ENCODE results near the gene RPS6KA2.

Gene RPS6KA2

DNA sequence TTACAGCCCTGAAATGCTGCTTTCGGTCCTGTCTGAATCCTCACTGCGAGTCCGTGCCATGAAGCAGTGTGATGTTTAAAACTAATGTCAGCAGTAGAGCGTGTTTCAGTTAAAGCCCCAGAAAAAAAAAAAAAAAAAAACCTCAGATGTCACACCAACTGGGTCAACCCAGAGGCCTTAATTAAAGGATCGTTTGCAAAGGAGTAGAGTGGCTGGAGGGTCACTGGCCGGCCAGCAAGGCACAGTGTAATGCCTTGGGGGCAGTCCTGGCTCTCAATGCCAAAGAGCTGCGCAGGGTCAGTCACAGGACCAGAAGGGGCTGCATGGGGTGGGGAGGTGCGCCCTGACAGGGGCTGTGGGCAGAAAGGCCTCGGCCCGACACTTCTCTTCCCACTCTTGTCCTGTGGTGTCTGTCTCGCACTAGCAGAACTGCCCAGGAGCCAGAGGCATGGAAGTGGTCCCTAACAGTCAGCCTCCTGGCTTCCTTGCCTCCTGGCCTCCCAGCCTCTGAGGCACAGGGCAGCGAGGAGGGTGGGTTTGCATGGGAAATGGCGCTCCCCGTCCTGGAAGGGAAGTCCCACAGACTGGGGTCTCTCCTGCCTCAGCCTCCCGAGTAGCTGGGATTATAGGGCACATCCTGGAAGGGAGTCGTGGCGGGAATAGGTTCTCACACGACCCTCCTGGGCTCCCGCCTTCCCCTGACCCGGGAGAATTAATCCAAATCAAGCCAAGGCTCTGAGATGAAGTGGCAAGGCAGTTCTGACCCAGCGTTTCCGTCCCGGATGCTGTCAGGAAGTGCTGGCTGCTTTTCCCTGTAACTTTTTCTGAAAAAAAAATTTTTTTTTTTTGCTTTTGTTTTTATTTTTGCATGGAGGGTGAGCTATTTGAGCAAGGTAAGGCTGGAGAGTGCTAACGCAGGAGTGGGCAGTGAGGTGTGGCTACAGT is 190.6 kb downstream of the RPS6KA2 start:
- no peak for DNase-seq (ENCODE audit: low read depth, low spot score)

DNA sequence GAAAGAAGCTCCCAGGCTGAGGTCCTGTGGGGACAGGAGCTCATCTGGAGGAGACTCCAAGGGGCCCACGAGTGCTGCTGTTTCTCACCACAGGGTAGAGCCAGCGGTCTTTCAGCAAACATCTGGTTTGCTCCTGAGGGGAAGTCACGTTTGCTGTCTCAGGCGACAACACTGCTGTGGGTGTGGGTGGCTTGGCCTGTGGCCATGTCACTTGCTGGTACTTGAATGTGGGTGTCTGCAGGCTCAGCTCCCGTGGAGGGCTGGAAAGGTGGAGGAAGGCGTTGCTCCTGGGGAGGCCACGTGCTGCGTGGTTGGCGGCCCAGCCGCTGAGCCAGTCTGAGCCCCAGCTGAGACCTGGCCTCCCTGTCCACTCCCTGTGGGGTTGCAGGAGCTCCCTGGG is 191.5 kb downstream of the RPS6KA2 start:
- no peak overlapping the region for H3K4me3 ChIP-seq (ENCODE audit: low read length)
- peak; percentile 50 for DNase-seq (ENCODE audit: low read depth, low spot score)

More for the DNA sequence above, 190.6 kb downstream of the RPS6KA2 start:
- H3K4me3 ChIP-seq (ENCODE audit: low read length), result no peak overlapping the region

DNA sequence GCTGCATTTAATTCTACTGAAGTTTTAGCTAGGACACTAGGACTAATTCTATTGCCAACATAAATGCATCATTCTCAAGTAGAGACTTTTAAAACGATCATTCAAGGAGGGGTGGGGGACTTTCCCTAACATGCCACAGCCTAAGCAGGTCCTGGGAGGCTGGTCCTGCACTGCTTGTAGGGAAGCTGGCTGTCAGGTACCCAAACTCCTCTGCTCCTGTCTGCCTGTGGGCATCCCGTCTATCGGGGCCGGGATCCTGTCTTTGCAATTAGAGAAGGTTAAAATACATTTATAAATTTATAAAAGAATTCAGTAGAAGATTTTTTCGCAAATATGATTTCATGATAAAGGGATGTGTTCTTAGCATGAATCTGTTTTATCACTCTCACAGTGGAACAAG is 192.7 kb downstream of the RPS6KA2 start:
- DNase-seq (ENCODE audit: low read depth, low spot score), result no peak
- H3K4me3 ChIP-seq (ENCODE audit: low read length), result no peak overlapping the region

DNA sequence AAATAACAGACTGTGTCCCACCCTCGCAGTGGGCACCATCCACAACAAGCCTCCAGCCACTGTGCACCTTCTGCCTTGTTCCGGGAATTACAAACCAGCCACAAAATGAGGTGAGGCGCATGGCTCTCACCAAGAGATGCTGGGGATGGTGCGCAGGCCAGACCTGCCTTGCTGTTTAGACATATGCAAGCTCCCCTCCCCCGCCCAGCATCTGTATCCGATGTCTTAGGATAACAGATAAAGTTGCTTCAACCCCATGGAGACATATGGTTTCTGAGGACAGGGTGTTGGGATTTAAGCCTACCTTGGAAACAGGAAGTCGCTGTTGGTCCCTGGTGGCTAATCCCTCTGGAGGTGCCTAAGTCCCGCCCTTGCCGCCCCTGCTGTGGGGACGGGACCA is 194.0 kb downstream of the RPS6KA2 start:
- H3K4me3 ChIP-seq (ENCODE audit: low read length), result no peak overlapping the region
- DNase-seq (ENCODE audit: low read depth, low spot score), result no peak

DNA sequence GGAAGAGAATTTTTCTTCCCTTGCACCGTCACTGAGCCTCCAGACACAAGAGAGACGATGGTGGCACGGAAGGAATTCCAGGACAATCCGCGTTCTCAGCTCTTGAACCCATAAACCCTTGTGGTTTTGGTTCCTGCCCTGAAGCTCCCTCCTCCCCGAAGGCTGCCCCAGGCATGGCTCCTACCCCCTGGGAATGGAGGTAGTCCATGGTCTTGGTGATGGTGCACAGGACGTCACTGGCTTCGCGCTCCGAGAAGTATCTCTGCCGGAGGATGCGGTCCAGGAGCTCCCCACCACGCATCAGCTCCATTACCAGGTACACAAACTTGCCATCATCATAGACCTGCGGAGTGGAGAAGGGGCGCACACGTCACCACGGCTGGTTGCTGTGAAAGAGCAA is 196.8 kb downstream of the RPS6KA2 start:
- no peak for DNase-seq (ENCODE audit: low read depth, low spot score)
- no peak overlapping the region for H3K4me3 ChIP-seq (ENCODE audit: low read length)

DNA sequence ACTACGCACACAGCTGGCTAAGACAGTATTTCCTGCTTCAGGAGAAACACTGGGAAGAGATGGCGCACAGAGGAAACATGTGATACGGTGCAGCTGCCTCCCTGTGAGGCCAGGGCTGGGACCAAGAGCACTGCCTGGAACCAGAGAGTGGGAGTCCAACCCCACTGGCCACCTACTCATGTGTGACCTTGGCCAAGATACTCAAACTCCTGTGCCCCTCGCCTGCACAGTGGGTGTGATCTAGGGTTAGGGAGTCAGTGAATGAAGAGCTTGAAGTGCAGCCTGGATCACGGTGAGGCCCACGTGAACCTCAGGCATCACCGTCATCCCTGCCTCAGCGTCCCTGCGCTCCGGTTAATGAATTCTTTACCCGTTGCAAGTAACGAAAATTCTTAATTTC is 202.6 kb downstream of the RPS6KA2 start:
- DNase-seq (ENCODE audit: low read depth, low spot score), result no peak
- no peak overlapping the region for H3K4me3 ChIP-seq (ENCODE audit: low read length)

DNA sequence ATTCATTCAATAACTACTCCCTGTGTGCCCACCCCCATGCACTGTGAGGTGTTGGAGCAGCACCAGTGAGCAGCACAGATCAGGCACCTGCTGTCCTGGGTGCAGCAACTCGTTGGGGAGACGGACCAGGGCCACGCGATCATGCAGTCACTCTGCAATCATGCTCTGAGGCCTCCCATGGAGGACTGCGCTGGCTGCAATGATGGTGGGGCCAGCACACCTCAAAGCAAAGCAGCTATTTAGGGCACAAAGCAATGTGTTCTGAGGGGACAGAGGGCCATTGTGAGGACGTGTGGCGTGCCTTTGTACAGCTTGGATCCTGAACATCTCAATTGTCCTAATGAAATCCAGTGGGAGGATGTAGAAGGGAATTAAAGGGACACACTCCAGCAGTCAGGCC is 203.3 kb downstream of the RPS6KA2 start:
- DNase-seq (ENCODE audit: low read depth, low spot score), result no peak
- H3K4me3 ChIP-seq (ENCODE audit: low read length), result no peak overlapping the region

DNA sequence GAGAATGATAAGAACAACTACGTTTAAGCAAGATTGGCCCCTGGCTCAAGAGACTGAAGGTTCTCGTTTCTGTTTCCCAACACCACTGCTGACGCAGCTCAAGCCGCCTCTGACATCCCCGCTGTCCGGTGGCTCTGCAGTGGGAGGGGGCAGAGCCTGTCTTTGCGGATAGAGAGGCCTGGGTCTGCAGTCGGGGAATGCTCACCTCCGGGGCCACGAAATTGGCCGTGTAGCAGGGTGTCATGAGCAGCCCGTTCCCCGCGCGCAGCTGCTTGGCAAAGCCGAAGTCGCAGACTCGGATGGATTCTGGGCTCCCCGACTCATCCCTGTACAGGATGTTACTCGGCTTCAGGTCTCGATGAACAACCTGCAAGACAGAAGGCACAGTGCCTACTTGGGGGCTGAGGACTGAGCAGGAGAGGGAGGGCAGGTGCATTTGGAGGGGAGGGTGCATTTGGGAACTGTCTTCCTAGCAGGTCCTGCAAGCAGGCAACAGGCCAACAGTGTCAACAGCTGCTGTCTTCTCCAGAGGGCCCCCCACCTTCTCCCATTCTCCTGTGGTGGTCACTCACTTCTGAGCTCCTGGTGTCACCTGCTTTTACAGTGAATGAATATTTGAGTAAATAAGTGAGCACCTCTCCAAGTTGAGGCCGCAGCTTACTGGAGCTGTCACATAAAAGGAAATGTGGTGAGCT is 203.9 kb downstream of the RPS6KA2 start:
- H3K4me3 ChIP-seq (ENCODE audit: low read length), result no peak overlapping the region
- DNase-seq (ENCODE audit: low read depth, low spot score), result no peak

DNA sequence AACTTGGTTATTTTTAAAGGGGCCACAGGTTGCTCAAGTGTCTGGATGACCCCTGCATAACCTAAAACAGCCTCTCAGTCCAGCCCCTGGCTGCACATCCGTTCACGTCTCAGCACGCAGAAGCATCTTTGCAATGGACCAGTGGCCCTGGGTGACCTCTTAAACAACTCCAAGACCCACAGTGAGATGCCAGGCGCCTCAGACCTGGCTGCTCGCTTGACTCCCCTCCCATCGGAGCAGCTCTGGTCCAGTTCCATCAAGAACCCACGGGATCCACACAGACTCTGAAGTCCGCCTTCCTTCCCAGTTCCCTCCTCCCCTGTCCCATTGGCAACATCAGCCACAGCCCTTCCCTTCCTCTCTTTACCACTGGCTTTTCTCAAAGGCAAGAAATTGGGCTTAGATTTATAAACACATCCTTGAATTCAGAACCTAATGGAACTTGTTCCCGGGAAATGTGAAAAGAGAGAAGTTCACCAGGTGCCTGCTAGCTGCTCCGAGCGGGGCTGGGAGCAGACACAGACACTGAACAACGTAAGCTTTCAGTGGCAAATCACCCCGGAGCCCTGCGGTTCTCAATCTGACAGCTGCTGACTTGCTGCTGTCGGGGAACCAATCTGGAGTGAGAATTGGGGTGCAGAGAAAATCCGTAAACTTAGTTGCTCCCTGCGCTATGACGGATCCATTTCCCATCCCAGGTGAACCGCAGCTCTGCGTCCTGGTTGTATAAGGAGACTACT is 204.7 kb downstream of the RPS6KA2 start:
- H3K4me3 ChIP-seq (ENCODE audit: low read length), result no peak overlapping the region
- DNase-seq (ENCODE audit: low read depth, low spot score), result no peak

DNA sequence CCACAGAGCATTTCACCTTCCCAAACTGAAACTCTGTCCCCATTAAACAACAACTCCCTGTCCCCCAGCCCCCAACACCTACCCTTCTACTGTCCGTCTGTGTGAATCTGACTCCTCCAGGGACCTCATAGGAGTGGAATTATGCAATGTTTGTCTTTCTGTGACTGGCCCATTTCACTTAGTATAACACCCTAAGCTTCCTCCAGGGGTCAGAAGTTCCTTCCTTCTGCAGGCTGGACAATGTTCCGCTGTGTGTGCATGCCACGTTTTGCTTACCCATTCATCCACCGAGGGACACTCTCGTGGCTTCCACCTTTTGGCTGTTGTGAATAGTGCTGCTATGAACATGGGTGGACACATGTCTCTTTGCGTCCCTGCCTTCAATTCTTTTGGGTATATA is 206.7 kb downstream of the RPS6KA2 start:
- H3K4me3 ChIP-seq (ENCODE audit: low read length), result no peak overlapping the region
- no peak for DNase-seq (ENCODE audit: low read depth, low spot score)

DNA sequence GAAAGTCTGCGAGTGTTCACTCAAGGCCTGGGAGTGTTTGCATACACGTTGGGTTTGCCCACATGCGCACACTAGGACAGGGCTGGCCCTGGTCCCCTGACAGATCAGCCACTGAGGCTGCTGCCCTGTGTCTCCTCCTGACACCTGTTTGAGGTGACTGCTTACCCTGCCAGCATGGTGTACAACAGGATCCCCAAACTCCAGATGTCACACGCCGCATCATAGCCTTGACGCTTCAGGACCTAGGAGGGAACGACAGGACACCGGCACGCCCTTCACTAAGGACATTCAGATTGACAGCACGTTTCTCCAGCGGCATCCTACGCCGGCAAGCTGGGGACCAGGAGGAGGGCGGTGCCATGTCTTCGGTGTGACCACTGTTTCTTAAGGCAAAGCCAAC is 207.3 kb downstream of the RPS6KA2 start:
- no peak overlapping the region for H3K4me3 ChIP-seq (ENCODE audit: low read length)

DNA sequence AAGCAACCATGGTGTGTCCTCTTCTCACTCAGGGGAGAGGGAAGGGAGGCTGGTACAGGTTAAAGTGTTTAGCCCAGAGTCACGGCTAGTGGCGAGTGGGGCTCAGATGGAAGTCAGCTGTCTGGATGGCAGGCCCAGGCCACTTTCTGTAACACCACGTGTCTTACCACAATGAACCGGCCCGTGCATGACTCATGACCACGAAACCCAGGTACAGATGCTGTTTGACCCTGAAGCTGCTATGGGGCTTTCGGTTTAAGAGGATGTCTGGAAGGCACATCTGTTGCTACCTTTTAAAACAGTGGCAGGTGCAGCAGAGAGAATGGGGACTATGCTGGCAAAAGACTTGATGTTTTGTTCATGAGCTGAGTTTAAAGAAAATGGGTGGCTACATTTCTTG is 207.8 kb downstream of the RPS6KA2 start:
- DNase-seq (ENCODE audit: low read depth, low spot score), result peak; percentile 74
- no peak overlapping the region for H3K4me3 ChIP-seq (ENCODE audit: low read length)

More for the DNA sequence above, 207.3 kb downstream of the RPS6KA2 start:
- no peak for DNase-seq (ENCODE audit: low read depth, low spot score)

DNA sequence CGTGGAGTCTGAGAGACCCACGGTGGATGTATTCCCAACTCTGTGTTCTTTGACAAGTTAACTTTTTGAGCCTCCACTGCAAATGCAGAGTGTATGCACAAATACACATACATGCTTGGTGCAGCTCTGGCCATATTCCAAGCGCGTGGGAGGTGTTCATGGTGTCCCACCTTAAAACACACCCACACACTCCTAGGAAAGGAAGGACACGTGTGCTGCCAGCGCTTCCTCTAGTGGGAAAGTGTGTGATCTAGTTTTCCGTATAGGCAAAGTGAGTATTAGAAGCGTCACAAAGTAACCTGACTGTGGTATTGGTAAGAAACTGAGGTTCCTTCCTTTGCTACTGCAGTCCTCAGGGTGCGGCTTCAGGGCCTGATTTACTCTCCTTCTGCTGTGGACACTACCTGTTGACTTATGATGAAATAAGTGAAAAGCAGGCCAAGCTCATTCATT is 208.3 kb downstream of the RPS6KA2 start:
- no peak for DNase-seq (ENCODE audit: low read depth, low spot score)
- no peak overlapping the region for H3K4me3 ChIP-seq (ENCODE audit: low read length)

DNA sequence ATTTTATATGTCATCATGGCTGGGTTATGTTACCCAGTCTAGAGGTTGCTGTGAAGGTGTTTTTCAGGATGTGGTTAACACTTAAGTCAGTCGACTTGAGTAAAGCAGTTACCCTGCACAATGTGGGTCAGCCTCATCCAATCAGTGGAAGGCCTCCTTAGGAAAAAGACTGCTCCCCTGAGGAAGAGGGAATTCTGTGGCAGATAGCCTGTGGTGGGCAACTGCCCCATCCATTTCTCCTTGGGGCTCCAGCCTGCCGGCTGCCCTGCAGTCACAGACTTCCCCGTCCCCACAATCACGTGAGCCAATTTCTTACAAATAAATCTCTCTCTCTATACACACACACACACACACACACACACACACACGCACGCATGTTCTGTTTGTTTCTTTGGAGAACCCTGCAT is 209.8 kb downstream of the RPS6KA2 start:
- DNase-seq (ENCODE audit: low read depth, low spot score), result peak; percentile 93
- H3K4me3 ChIP-seq (ENCODE audit: low read length), result no peak overlapping the region

DNA sequence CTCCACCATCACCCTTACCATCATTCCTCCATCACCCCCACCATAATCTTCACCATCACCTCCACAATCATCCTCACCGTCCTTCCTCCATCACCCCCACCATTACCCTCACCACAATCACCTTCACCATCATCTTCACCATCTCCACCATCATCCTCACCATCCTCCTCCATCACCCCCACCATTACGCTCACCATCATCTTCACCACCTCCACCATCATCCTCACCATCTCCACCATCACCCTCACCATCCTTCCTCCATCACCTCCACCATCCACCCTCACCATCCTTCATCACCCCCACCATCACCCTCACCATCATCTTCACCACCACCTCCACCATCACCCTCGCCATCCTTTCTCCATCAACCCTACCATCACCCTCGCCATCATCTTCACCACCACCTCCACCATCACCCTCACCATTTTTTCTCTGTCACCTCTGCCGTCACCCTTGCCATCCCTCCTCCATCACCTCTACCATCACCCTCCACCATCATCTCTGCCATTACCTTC is 211.2 kb downstream of the RPS6KA2 start:
- no peak overlapping the region for H3K4me3 ChIP-seq (ENCODE audit: low read length)
- DNase-seq (ENCODE audit: low read depth, low spot score), result no peak

DNA sequence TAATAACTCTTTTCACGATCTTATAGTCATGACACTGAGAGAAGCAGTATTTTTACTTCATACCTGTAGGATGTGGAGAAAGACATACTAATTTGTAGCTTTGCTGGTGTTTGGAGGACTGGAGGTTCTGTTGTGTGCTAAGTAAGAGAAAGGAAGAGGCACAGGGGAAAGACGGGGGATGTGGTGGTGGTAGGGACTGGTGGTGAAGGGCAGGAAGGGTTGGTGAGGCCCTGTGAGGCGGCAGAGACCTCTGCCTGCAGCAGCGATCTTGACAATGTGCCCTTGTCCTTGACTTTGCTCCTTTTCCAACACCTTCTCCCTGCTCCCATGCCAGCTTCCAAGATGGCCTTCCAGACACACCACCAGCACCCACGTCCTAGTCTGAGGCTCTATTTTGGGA is 211.7 kb downstream of the RPS6KA2 start:
- DNase-seq (ENCODE audit: low read depth, low spot score), result peak; percentile 80
- H3K4me3 ChIP-seq (ENCODE audit: low read length), result no peak overlapping the region

DNA sequence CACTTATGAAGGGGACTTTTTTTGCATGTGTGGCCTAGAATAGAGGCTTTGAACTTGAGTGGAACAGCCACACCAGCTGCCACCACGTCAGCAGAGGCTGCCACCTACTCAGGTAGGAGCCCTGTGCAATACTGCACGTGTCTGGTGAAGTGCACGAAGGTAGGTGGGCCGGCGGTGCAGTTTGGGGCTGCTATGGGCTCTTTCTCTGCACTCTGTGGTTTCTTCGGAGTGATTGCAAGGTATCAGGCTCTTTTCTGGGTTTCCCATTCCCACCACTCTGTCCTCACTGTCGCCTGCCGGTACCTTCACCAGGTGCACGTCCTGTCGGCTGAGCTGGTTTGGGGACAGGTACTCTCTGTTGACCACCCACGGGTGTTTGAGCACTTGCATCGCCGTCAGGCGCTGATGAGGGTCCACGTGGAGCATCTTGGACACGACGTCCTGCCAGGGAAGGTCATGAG is 213.5 kb downstream of the RPS6KA2 start:
- no peak overlapping the region for H3K4me3 ChIP-seq (ENCODE audit: low read length)
- DNase-seq (ENCODE audit: low read depth, low spot score), result no peak

DNA sequence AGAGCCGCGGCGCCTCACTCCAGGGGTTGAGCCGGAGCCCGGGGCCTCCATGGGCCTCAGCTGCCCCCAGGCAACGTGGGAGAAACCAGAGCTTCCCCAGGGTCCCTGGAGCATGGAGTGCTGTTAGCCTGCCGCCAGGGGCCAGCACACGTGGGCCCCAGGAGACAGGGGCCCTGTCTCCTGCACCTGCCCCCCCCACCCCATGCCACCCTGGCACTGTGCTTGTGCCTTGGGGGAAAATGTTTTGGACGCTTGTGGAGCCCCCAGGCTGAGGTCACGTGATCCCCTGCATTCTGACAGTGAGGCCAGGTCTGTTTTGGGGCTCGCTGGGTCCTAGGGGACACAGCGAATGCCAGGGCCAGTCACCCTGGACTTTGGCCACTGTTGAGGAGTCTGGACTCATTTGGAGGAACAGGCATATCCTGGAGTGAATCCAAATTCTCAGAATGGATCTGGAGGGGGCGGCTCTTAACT is 214.1 kb downstream of the RPS6KA2 start:
- DNase-seq (ENCODE audit: low read depth, low spot score), result no peak
- no peak overlapping the region for H3K4me3 ChIP-seq (ENCODE audit: low read length)

All from Jurkat, Clone E6-1 (cell line).